ENCODE measurements around the gene TPPP2. TPM values are rescaled to one million over a fixed set of nuclear protein-coding genes. Genes with fewer than 3 reads are reported as not detected.

Gene TPPP2
- total and polyA plus RNA-seq, 2 of the 4 experiments (the other 2 are of a cell fraction): not detected

DNA sequence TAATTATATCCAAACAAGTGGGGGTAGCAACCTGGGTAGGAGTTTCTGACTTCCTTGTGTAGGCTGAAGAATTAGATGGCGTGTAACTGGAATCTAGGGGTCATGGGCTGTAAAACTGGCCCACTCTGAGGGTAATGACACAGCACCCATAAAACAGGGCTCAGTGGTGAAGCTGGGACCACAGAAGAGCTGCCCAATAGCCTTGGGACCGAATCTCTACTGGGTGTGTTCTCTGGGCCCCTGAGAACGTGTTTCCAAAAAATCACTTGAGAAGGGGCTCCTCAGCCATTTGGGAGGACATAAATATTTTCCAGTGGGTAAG lies 31.3 kb downstream of the TPPP2 start:
- no peaks in the 10 kb centered on the region for H3K4me1 ChIP-seq (ENCODE audit: control insufficient read depth, insufficient read depth, low read length)
- WGBS, 2 experiments (ENCODE audit: extremely low coverage in 2 of 2, insufficient read length in 1 of 2): no CpG with 5 or more reads among the region's 3 CpGs
- in situ Hi-C loops (cut with MboI; ENCODE audit: low sequenced_read_pairs) (no loop called here), intact Hi-C loops (cut with micrococcal nuclease) (no loop called here), dilution Hi-C loops (cut with HindIII; ENCODE audit: low sequenced_read_pairs, unreplicated experiment) (no loop called here)
- TF ChIP-seq RAD21 (IDR thresholded peaks at IDR 0.05; ENCODE audit: low read length) (no peak), RCOR1 (IDR thresholded peaks at IDR 0.05; ENCODE audit: insufficient replicate concordance, low read length) (no peak), CHD1 (IDR thresholded peaks at IDR 0.05; ENCODE audit: low read depth, low read length) (no peak), SMC3 (IDR thresholded peaks at IDR 0.05; ENCODE audit: low read depth, low read length) (no peak), FOS (IDR thresholded peaks at IDR 0.05; ENCODE audit: low read depth, low read length) (no peak), MAZ (IDR thresholded peaks at IDR 0.05; ENCODE audit: borderline replicate concordance, low read depth, low read length) (no peak), MXI1 (IDR thresholded peaks at IDR 0.05; ENCODE audit: borderline replicate concordance, low read depth, low read length) (no peak), BHLHE40 (IDR thresholded peaks at IDR 0.05; ENCODE audit: low read depth, low read length) (no peak), NFE2L2 (IDR thresholded peaks at IDR 0.05; ENCODE audit: low read depth, low read length) (no peak), RFX5 (IDR thresholded peaks at IDR 0.05; ENCODE audit: low read depth, low read length) (no peak), CEBPB (IDR thresholded peaks at IDR 0.05; ENCODE audit: low read depth, low read length) (no peak), MAFK (IDR thresholded peaks at IDR 0.05; ENCODE audit: low read depth, low read length) (no peak), POLR2A (IDR thresholded peaks at IDR 0.05; ENCODE audit: low read depth, low read length) (no peak)
- TF ChIP-seq, protein P1, sequence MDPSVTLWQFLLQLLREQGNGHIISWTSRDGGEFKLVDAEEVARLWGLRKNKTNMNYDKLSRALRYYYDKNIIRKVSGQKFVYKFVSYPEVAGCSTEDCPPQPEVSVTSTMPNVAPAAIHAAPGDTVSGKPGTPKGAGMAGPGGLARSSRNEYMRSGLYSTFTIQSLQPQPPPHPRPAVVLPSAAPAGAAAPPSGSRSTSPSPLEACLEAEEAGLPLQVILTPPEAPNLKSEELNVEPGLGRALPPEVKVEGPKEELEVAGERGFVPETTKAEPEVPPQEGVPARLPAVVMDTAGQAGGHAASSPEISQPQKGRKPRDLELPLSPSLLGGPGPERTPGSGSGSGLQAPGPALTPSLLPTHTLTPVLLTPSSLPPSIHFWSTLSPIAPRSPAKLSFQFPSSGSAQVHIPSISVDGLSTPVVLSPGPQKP (IDR thresholded peaks at IDR 0.05; ENCODE audit: borderline replicate concordance, low read depth, low read length): no peak
- TF ChIP-seq, protein P2, sequence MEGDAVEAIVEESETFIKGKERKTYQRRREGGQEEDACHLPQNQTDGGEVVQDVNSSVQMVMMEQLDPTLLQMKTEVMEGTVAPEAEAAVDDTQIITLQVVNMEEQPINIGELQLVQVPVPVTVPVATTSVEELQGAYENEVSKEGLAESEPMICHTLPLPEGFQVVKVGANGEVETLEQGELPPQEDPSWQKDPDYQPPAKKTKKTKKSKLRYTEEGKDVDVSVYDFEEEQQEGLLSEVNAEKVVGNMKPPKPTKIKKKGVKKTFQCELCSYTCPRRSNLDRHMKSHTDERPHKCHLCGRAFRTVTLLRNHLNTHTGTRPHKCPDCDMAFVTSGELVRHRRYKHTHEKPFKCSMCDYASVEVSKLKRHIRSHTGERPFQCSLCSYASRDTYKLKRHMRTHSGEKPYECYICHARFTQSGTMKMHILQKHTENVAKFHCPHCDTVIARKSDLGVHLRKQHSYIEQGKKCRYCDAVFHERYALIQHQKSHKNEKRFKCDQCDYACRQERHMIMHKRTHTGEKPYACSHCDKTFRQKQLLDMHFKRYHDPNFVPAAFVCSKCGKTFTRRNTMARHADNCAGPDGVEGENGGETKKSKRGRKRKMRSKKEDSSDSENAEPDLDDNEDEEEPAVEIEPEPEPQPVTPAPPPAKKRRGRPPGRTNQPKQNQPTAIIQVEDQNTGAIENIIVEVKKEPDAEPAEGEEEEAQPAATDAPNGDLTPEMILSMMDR (conservative IDR thresholded peaks at IDR 0.05; ENCODE audit: low read depth, low read length): no peak
- TF ChIP-seq, protein P3, sequence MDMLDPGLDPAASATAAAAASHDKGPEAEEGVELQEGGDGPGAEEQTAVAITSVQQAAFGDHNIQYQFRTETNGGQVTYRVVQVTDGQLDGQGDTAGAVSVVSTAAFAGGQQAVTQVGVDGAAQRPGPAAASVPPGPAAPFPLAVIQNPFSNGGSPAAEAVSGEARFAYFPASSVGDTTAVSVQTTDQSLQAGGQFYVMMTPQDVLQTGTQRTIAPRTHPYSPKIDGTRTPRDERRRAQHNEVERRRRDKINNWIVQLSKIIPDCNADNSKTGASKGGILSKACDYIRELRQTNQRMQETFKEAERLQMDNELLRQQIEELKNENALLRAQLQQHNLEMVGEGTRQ (IDR thresholded peaks at IDR 0.05; ENCODE audit: low read depth, low read length): no peak
- no peak overlapping the region for H3K4me2 ChIP-seq (ENCODE audit: low read depth, low read length)
- no peak overlapping the region for H3K27ac ChIP-seq (ENCODE audit: insufficient read depth, low read length)
- no peak overlapping the region for H4K8ac ChIP-seq (ENCODE audit: low read depth in 2 of 2, low read length in 2 of 2)
- DNase-seq (no peak), ATAC-seq (ENCODE audit: low read depth) (no peak)
- H2BK20ac ChIP-seq (ENCODE audit: low read depth, low read length): no peak overlapping the region
- H3K27me3 ChIP-seq (ENCODE audit: control insufficient read depth, insufficient read depth, low read length): no peaks in the 10 kb centered on the region
- H2AFZ ChIP-seq (replicated peaks; ENCODE audit: low read length, poor library complexity): no peak overlapping the region
- H4K91ac ChIP-seq (ENCODE audit: insufficient read depth, low read depth, low read length): no peak overlapping the region
- ChIA-PET CTCF (no interaction called here), POLR2A (ENCODE audit: unreplicated experiment) (no interaction called here)
- peaks cover 5% of the 10 kb centered on the region; the same call in 1 of the 2 replicates for H3K9me1 ChIP-seq (ENCODE audit: insufficient read depth, low read length)
- H2BK15ac ChIP-seq (ENCODE audit: low read depth, low read length): no peak overlapping the region
- no peak overlapping the region for H3K4me3 ChIP-seq (ENCODE audit: insufficient read depth, low read depth, low read length)
- H3K4ac ChIP-seq (ENCODE audit: low read depth, low read length): no peak overlapping the region
- H4K20me1 ChIP-seq (ENCODE audit: insufficient read depth, low read length): no peaks in the 10 kb centered on the region
- no TSS peak for BruUV-seq (replicated peaks)
- H4K5ac ChIP-seq (ENCODE audit: low read depth, low read length): no peak overlapping the region
- no peak overlapping the region for H2AK5ac ChIP-seq (ENCODE audit: low read depth, low read length)
- H2AK9ac ChIP-seq (replicated peaks; ENCODE audit: low read depth, low read length, poor library complexity): no peak overlapping the region
- no peak overlapping the region for H3K18ac ChIP-seq (ENCODE audit: low read depth, low read length)
- H2BK120ac ChIP-seq (ENCODE audit: low read depth, low read length): no peak overlapping the region
- no peak overlapping the region for H3K56ac ChIP-seq (ENCODE audit: extremely low read depth, insufficient read depth, low read length)
- no peak overlapping the region for H3K9ac ChIP-seq (ENCODE audit: low read depth, low read length)
- no peaks in the 10 kb centered on the region for H3K79me1 ChIP-seq (ENCODE audit: low read depth in 1 of 2, low read length in 2 of 2)
- H3K23ac ChIP-seq (ENCODE audit: low read depth, low read length): no peak overlapping the region
- no peaks in the 10 kb centered on the region for H3K36me3 ChIP-seq (ENCODE audit: control insufficient read depth, insufficient read depth, low read length)
- H3K9me3 ChIP-seq (ENCODE audit: control insufficient read depth, insufficient read depth, low read length): no peaks in the 10 kb centered on the region
- H2BK5ac ChIP-seq (ENCODE audit: low read depth, low read length, poor library complexity, severe bottlenecking): no peak overlapping the region
- no peak overlapping the region for H3K14ac ChIP-seq (replicated peaks; ENCODE audit: low read depth, low read length)

Data from IMR-90 (cell line).